HG03196 (cell line): ENCODE measurements around the gene VPS13A.
"Not testable (repeated sequence)": the region's sequence is repeated elsewhere in the genome, so short reads cannot be mapped to it uniquely, and the experiment has no call there.

ENCODE experiments used
- ATAC-seq: cut with Tn5 transposase; IDR thresholded peaks from one replicate; pipeline ENCODE4 v1.9.1; 2021; ENCODE audit not compliant: unreplicated experiment

The VPS13A gene

GRCh38 chr9:77293949-77294348 lies 116.6 kb downstream of the VPS13A start:
- no peak for ATAC-seq

GRCh38 chr9:77304543-77304942 lies 127.2 kb downstream of the VPS13A start:
- no peak for ATAC-seq

- no peak for ATAC-seq
Observed at GRCh38 chr9:77305622-77306400, 128.5 kb downstream of the VPS13A start.

GRCh38 chr9:77307166-77307565 lies 129.8 kb downstream of the VPS13A start:
- no peak for ATAC-seq

GRCh38 chr9:77316058-77316457 lies 138.7 kb downstream of the VPS13A start:
- no peak for ATAC-seq

GRCh38 chr9:77325058-77325457 lies 147.7 kb downstream of the VPS13A start:
- ATAC-seq, result no peak

GRCh38 chr9:77328102-77328501 lies 150.8 kb downstream of the VPS13A start:
- ATAC-seq, result no peak

- ATAC-seq, result no peak
Observed at GRCh38 chr9:77370064-77370463, 192.7 kb downstream of the VPS13A start.

- ATAC-seq, result no peak
Observed at GRCh38 chr9:77374266-77374665, 196.9 kb downstream of the VPS13A start.

GRCh38 chr9:77375956-77376532 lies 198.7 kb downstream of the VPS13A start:
- ATAC-seq, result no peak

GRCh38 chr9:77384406-77384805 lies 207.1 kb downstream of the VPS13A start:
- no peak for ATAC-seq

- ATAC-seq, result no peak
Observed at GRCh38 chr9:77386187-77386586, 208.9 kb downstream of the VPS13A start.

- no peak for ATAC-seq
Observed at GRCh38 chr9:77391834-77392233, 214.5 kb downstream of the VPS13A start.

- ATAC-seq, result no peak
Observed at GRCh38 chr9:77392328-77392727, 215.0 kb downstream of the VPS13A start.

- not testable (repeated sequence) for ATAC-seq
Observed at GRCh38 chr9:77398581-77398980, 221.2 kb downstream of the VPS13A start.

- no peak for ATAC-seq
Observed at GRCh38 chr9:77399964-77400363, 222.6 kb downstream of the VPS13A start.

GRCh38 chr9:77402286-77402685 lies 225.0 kb downstream of the VPS13A start:
- ATAC-seq, result no peak

GRCh38 chr9:77403239-77403638 lies 225.9 kb downstream of the VPS13A start:
- no peak for ATAC-seq

- ATAC-seq, result not testable (repeated sequence)
Observed at GRCh38 chr9:77408521-77408920, 231.2 kb downstream of the VPS13A start.

- no peak for ATAC-seq
Observed at GRCh38 chr9:77417566-77417965, 240.2 kb downstream of the VPS13A start.

GRCh38 chr9:77418226-77418625 lies 240.9 kb downstream of the VPS13A start:
- no peak for ATAC-seq

- ATAC-seq, result no peak
Observed at GRCh38 chr9:77420641-77421040, 243.3 kb downstream of the VPS13A start.
